Fibroblast of pulmonary artery (primary cell): Measurements from ENCODE around the gene PARL.

Experiments used
- DNase-seq: peaks from one replicate; pipeline ENCODE4 v3.0.0-alpha.2; 2010; ENCODE audit warnings: low read depth
- H3K4me3 ChIP-seq: replicated peaks from 2 replicates; pipeline ENCODE4 v1.5.1; 2011; ENCODE audit warnings: low read depth, mild to moderate bottlenecking, control low read depth, low read length, moderate library complexity
- CTCF ChIP-seq: IDR thresholded peaks from 2 replicates; pipeline ENCODE4 v1.5.1; 2011; ENCODE audit warnings: mild to moderate bottlenecking, control low read depth, low read length, inconsistent platforms; ENCODE audit errors: missing control alignments

PARL gene

GRCh38 chr3:183782576-183783276 lies 102.0 kb downstream of the PARL start:
- no peak for DNase-seq
- no peak overlapping the region for H3K4me3 ChIP-seq
- TF ChIP-seq CTCF, result no peak

GRCh38 chr3:183781246-183781645 lies 103.4 kb downstream of the PARL start:
- H3K4me3 ChIP-seq, result no peak overlapping the region
- no peak for TF ChIP-seq CTCF
- DNase-seq, result no peak

GRCh38 chr3:183779896-183780465 lies 104.7 kb downstream of the PARL start:
- H3K4me3 ChIP-seq, result no peak overlapping the region
- no peak for DNase-seq
- no peak for TF ChIP-seq CTCF
